ENCODE measurements around the gene C1orf159. TPM values are rescaled to one million over a fixed set of nuclear protein-coding genes. Genes with fewer than 3 reads are reported as not detected.
"Not testable (repeated sequence)": the region's sequence is repeated elsewhere in the genome, so short reads cannot be mapped to it uniquely, and the experiment has no call there.

C1orf159 gene
- total and polyA plus RNA-seq, 2 experiments from 2014 or later: 11.4 to 13.1 TPM

DNA sequence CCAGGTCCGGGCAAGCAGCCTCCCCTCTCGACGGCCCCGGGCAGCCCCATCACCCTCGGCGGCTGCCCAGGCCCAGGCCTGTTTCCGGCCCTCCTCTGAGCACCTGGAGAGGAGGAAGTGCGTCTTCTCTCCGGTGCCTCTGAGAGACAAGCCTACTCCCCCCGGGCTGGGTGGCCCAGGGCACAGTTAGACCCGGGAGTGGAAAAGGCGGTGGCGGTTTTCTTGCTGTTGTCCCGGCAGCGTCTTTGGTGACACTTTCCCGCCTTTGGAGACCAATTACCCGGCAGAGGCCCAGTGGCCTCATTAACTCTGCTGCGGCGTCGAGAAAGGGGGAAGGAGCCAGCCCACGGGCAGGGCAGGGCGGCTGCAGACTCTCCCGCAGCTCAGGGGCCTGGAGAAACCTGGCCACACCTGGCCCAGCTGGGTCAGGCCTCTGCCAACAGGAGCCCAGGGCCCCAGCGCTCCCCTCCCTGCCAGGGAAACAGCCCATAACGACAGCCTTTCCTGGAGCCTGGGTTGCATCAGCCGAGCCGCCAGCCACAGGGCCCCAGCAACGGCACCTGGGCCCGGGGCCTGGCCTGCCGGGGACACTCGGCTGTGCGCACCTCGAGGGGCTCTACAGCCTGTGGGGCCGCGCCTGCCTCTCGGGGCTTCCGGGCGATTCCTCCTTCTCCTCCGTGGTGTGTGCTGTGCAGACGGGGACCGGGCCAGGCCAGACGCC is 28.4 kb upstream of the C1orf159 start:
- Histone ChIP-seq H4K20me1 (ENCODE audit: insufficient read depth) (no peaks in the 10 kb centered on the region), H3K9me3 (ENCODE audit: low read depth) (no peaks in the 10 kb centered on the region), H3K79me2 (ENCODE audit: insufficient read depth) (no peaks in the 10 kb centered on the region), H2AFZ (no peak overlapping the region), H3K27ac (no peak overlapping the region), H3F3A (ENCODE audit: insufficient read depth) (no peaks in the 10 kb centered on the region), H3K36me3 (ENCODE audit: low read depth) (no peaks in the 10 kb centered on the region), H3K9me2 (ENCODE audit: insufficient read depth) (no peaks in the 10 kb centered on the region), H3K4me3 (no peak overlapping the region), H3K9ac (no peak overlapping the region), H3K4me1 (ENCODE audit: insufficient read depth) (no peaks in the 10 kb centered on the region), H3K27me3 (replicated peaks; ENCODE audit: insufficient read depth) (no peaks in the 10 kb centered on the region), H3K4me2 (ENCODE audit: unreplicated experiment) (no peak overlapping the region)
- 41 to 44% methylated on average over 23 to 42 of the region's 42 CpGs for WGBS, 2 experiments (ENCODE audit: low coverage in 1 of 2, low lambda C conversion rate in 2 of 2, missing lambda C conversion rate in 2 of 2)
- in situ Hi-C loops (cut with MboI): no loop called here
- DNase-seq: no peak
- TF ChIP-seq EZH2phosphoT487 (IDR thresholded peaks at IDR 0.05; ENCODE audit: insufficient read depth, low read depth) (no peak), EZH2 (IDR thresholded peaks at IDR 0.05; ENCODE audit: insufficient read depth, poor library complexity, severe bottlenecking) (no peak)

GRCh38 chr1:1143636-1144035 is 27.7 kb upstream of the C1orf159 start:
- H3K36me3 ChIP-seq (ENCODE audit: low read depth): no peaks in the 10 kb centered on the region
- no peaks in the 10 kb centered on the region for H3K4me1 ChIP-seq (ENCODE audit: insufficient read depth)
- no peak overlapping the region for H3K27ac ChIP-seq
- H3K9me3 ChIP-seq (ENCODE audit: low read depth): no peaks in the 10 kb centered on the region
- no peak overlapping the region for H3K9ac ChIP-seq
- no peaks in the 10 kb centered on the region for H3F3A ChIP-seq (ENCODE audit: insufficient read depth)
- H3K79me2 ChIP-seq (ENCODE audit: insufficient read depth): no peaks in the 10 kb centered on the region
- no peaks in the 10 kb centered on the region for H3K27me3 ChIP-seq (replicated peaks; ENCODE audit: insufficient read depth)
- no peak overlapping the region for H3K4me3 ChIP-seq
- DNase-seq: no peak
- in situ Hi-C loops (cut with MboI): no loop called here
- WGBS, 2 experiments (ENCODE audit: low coverage in 1 of 2, low lambda C conversion rate in 2 of 2, missing lambda C conversion rate in 2 of 2): 86 to 90% methylated on average over 12 to 14 of the region's 14 CpGs
- no peak overlapping the region for H3K4me2 ChIP-seq (ENCODE audit: unreplicated experiment)
- TF ChIP-seq EZH2phosphoT487 (IDR thresholded peaks at IDR 0.05; ENCODE audit: insufficient read depth, low read depth) (no peak), EZH2 (IDR thresholded peaks at IDR 0.05; ENCODE audit: insufficient read depth, poor library complexity, severe bottlenecking) (no peak)
- no peaks in the 10 kb centered on the region for H4K20me1 ChIP-seq (ENCODE audit: insufficient read depth)
- no peak overlapping the region for H2AFZ ChIP-seq
- H3K9me2 ChIP-seq (ENCODE audit: insufficient read depth): no peaks in the 10 kb centered on the region

DNA sequence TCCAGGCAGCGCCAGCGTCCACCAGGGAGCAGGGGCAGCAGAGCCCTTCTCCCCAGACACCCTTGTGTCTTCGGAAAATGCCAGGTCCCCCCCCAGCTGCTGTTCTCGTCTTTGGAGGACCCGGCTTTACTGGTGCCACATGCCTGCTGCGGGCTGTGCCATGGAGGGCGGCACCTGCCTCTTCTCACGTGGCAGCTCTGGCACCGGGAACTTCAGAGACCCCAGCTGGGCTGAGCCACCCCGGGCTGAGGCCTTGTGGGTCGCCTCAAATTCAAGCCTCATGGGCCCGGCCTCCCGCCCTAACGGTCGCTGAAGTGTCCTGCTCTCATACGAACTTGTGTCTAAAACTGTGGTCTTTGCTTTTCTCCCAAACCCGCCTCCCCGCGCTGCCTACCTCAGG is 27.0 kb upstream of the C1orf159 start:
- H3K9ac ChIP-seq: no peak overlapping the region
- 68 to 72% methylated on average over 15 to 19 of the region's 19 CpGs for WGBS, 2 experiments (ENCODE audit: low coverage in 1 of 2, low lambda C conversion rate in 2 of 2, missing lambda C conversion rate in 2 of 2)
- no peaks in the 10 kb centered on the region for H3K36me3 ChIP-seq (ENCODE audit: low read depth)
- no peaks in the 10 kb centered on the region for H3K27me3 ChIP-seq (replicated peaks; ENCODE audit: insufficient read depth)
- H3K27ac ChIP-seq: no peak overlapping the region
- no peak for DNase-seq
- no peaks in the 10 kb centered on the region for H3K9me2 ChIP-seq (ENCODE audit: insufficient read depth)
- in situ Hi-C loops (cut with MboI): no loop called here
- H4K20me1 ChIP-seq (ENCODE audit: insufficient read depth): no peaks in the 10 kb centered on the region
- no peaks in the 10 kb centered on the region for H3K79me2 ChIP-seq (ENCODE audit: insufficient read depth)
- H3F3A ChIP-seq (ENCODE audit: insufficient read depth): no peaks in the 10 kb centered on the region
- no peak overlapping the region for H3K4me2 ChIP-seq (ENCODE audit: unreplicated experiment)
- H3K9me3 ChIP-seq (ENCODE audit: low read depth): no peaks in the 10 kb centered on the region
- TF ChIP-seq EZH2 (IDR thresholded peaks at IDR 0.05; ENCODE audit: insufficient read depth, poor library complexity, severe bottlenecking) (no peak), EZH2phosphoT487 (IDR thresholded peaks at IDR 0.05; ENCODE audit: insufficient read depth, low read depth) (no peak)
- H3K4me3 ChIP-seq: no peak overlapping the region
- no peak overlapping the region for H2AFZ ChIP-seq
- no peaks in the 10 kb centered on the region for H3K4me1 ChIP-seq (ENCODE audit: insufficient read depth)

DNA sequence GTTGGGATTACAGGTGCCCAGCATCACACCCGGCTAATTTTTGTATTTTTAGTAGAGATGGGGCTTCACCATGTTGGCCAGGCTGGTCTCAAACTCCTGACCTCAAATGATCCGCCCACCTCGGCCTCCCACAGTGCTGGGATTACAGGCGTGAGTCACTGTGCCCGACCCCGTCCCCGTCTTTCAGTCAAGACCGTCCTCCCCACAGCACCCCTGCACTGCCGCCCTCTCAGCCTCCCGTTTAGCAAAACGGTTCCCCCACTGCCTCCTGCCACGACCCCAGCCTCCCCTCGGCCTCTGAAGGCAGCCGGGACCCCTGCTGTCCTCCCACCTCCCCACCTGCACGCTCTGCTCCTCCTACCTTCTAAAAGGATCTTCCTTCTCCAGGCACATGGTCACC is 26.5 kb upstream of the C1orf159 start:
- H3K36me3 ChIP-seq (ENCODE audit: low read depth); H2AFZ ChIP-seq; H3K79me2 ChIP-seq (ENCODE audit: insufficient read depth); H4K20me1 ChIP-seq (ENCODE audit: insufficient read depth); H3K4me1 ChIP-seq (ENCODE audit: insufficient read depth); H3K9me2 ChIP-seq (ENCODE audit: insufficient read depth); H3K4me2 ChIP-seq (ENCODE audit: unreplicated experiment); in situ Hi-C loops (cut with MboI); H3K4me3 ChIP-seq; H3K9me3 ChIP-seq (ENCODE audit: low read depth); H3K27me3 ChIP-seq (replicated peaks; ENCODE audit: insufficient read depth); DNase-seq; H3F3A ChIP-seq (ENCODE audit: insufficient read depth); H3K27ac ChIP-seq; H3K9ac ChIP-seq: not testable (repeated sequence)
- 51 to 53% methylated on average over 12 to 15 of the region's 15 CpGs for whole genome bisulfite sequencing, 2 experiments (ENCODE audit: low coverage in 1 of 2, low lambda C conversion rate in 2 of 2, missing lambda C conversion rate in 2 of 2)

DNA sequence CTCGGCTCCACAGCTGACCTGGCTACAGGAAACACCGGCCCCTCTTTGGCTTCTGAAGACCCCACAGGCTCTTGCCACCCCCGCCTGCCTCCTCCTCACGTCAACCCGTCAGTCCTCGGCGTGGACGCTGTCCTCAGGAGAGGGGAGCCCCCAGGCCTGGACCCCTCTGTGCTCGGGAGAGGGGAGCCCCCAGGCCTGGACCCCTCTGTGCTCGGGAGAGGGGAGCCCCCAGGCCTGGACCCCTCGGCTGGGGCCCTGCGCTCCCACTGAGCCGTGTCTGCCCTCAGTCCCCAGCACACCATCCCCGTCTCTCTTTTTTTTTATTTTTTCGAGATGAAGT is 26.0 kb upstream of the C1orf159 start:
- Histone ChIP-seq H3K9me3 (ENCODE audit: low read depth) (no peaks in the 10 kb centered on the region), H4K20me1 (ENCODE audit: insufficient read depth) (no peaks in the 10 kb centered on the region), H3K4me2 (ENCODE audit: unreplicated experiment) (no peak overlapping the region), H3K4me3 (no peak overlapping the region), H3K27me3 (replicated peaks; ENCODE audit: insufficient read depth) (no peaks in the 10 kb centered on the region), H3F3A (ENCODE audit: insufficient read depth) (no peaks in the 10 kb centered on the region), H3K79me2 (ENCODE audit: insufficient read depth) (no peaks in the 10 kb centered on the region), H3K9ac (no peak overlapping the region), H3K9me2 (ENCODE audit: insufficient read depth) (no peaks in the 10 kb centered on the region), H3K36me3 (ENCODE audit: low read depth) (no peaks in the 10 kb centered on the region), H3K27ac (no peak overlapping the region), H3K4me1 (ENCODE audit: insufficient read depth) (no peaks in the 10 kb centered on the region), H2AFZ (no peak overlapping the region)
- DNase-seq: no peak
- WGBS, 2 experiments (ENCODE audit: low coverage in 1 of 2, low lambda C conversion rate in 2 of 2, missing lambda C conversion rate in 2 of 2): 47 to 48% methylated on average over 5 to 15 of the region's 15 CpGs
- in situ Hi-C loops (cut with MboI): no loop called here
- no peak for TF ChIP-seq EZH2phosphoT487 (IDR thresholded peaks at IDR 0.05; ENCODE audit: insufficient read depth, low read depth)
